ENCODE measurements around the gene OPHN1.

GRCh38 chrX:68132749-68133148, 300.5 kb downstream of the OPHN1 start:
- TF ChIP-seq, protein P1, sequence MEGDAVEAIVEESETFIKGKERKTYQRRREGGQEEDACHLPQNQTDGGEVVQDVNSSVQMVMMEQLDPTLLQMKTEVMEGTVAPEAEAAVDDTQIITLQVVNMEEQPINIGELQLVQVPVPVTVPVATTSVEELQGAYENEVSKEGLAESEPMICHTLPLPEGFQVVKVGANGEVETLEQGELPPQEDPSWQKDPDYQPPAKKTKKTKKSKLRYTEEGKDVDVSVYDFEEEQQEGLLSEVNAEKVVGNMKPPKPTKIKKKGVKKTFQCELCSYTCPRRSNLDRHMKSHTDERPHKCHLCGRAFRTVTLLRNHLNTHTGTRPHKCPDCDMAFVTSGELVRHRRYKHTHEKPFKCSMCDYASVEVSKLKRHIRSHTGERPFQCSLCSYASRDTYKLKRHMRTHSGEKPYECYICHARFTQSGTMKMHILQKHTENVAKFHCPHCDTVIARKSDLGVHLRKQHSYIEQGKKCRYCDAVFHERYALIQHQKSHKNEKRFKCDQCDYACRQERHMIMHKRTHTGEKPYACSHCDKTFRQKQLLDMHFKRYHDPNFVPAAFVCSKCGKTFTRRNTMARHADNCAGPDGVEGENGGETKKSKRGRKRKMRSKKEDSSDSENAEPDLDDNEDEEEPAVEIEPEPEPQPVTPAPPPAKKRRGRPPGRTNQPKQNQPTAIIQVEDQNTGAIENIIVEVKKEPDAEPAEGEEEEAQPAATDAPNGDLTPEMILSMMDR (IDR thresholded peaks at IDR 0.05; ENCODE audit: low read depth, low read length, poor library complexity, severe bottlenecking), result no peak
- TF ChIP-seq EZH2phosphoT487 (IDR thresholded peaks at IDR 0.05; ENCODE audit: borderline replicate concordance, low read length), result no peak

Measured in DOHH2 (cell line).